GM12878 (cell line): ENCODE data around the gene ZNF296. TPM values are rescaled to one million over a fixed set of nuclear protein-coding genes. Genes with fewer than 3 reads are reported as not detected.

Source experiments
- ATF7 ChIP-seq: fragments of 450-650 bp; IDR thresholded peaks from 2 replicates; pipeline ENCODE4 v1.6.1; 2016; ENCODE audit warnings: low read depth, mild to moderate bottlenecking
- DPF2 ChIP-seq: fragments of 450-650 bp; IDR thresholded peaks from 2 replicates; pipeline ENCODE4 v1.6.1; 2017; ENCODE audit warnings: mild to moderate bottlenecking
- EZH2 ChIP-seq: IDR thresholded peaks from 2 replicates; pipeline ENCODE4 v1.6.1; 2012; ENCODE audit warnings: low read depth, mild to moderate bottlenecking, control low read depth, inconsistent platforms, low read length, borderline replicate concordance; ENCODE audit not compliant: control insufficient read depth
- GABPA ChIP-seq: IDR thresholded peaks from 2 replicates; pipeline ENCODE4 v1.6.1; 2014; ENCODE audit warnings: antibody characterized with exemption, low read depth, mild to moderate bottlenecking, inconsistent platforms
- GATAD2B ChIP-seq: fragments of 450-650 bp; conservative IDR thresholded peaks from 2 replicates; pipeline ENCODE4 v1.6.1; 2017; ENCODE audit warnings: low read depth, mild to moderate bottlenecking, moderate library complexity
- HDAC2 ChIP-seq: fragments of 200-600 bp; sonication (generic); IDR thresholded peaks from 2 replicates; pipeline ENCODE4 v1.6.1; 2017
- HDGF ChIP-seq: fragments of 450-650 bp; IDR thresholded peaks from 2 replicates; pipeline ENCODE4 v1.6.1; 2016; ENCODE audit warnings: antibody characterized with exemption
- KAT2A ChIP-seq: conservative IDR thresholded peaks from 2 replicates; pipeline ENCODE4 v1.6.1; 2011; ENCODE audit warnings: low read depth, low read length; ENCODE audit not compliant: control insufficient read depth
- KLF5 ChIP-seq: fragments of 450-650 bp; IDR thresholded peaks from 2 replicates; pipeline ENCODE4 v1.6.1; 2014; ENCODE audit warnings: mild to moderate bottlenecking; ENCODE audit not compliant: partially characterized antibody
- NFXL1 ChIP-seq: fragments of 450-650 bp; IDR thresholded peaks from 2 replicates; pipeline ENCODE4 v1.6.1; 2017; ENCODE audit warnings: antibody characterized with exemption, mild to moderate bottlenecking, borderline replicate concordance
- NR2C2 ChIP-seq: IDR thresholded peaks from 2 replicates; pipeline ENCODE4 v1.6.1; 2011; ENCODE audit warnings: borderline replicate concordance, low read depth; ENCODE audit not compliant: control insufficient read depth, insufficient read length
- PAX5 ChIP-seq: IDR thresholded peaks from 2 replicates; pipeline ENCODE4 v1.6.1; 2011; ENCODE audit warnings: low read depth, low read length, borderline replicate concordance
- PAX8 ChIP-seq: fragments of 450-650 bp; IDR thresholded peaks from 2 replicates; pipeline ENCODE4 v1.6.1; 2017; ENCODE audit warnings: mild to moderate bottlenecking, moderate library complexity
- RB1 ChIP-seq: fragments of 450-650 bp; formaldehyde crosslinking; IDR thresholded peaks from 2 replicates; pipeline ENCODE4 v1.6.1; 2017; ENCODE audit warnings: mild to moderate bottlenecking, borderline replicate concordance
- RCOR1 ChIP-seq: conservative IDR thresholded peaks from 2 replicates; pipeline ENCODE4 v1.6.1; 2012; ENCODE audit warnings: low read depth, low read length, improper control_type of control experiment
- SIX5 ChIP-seq: IDR thresholded peaks from 2 replicates; pipeline ENCODE4 v1.6.1; 2011; ENCODE audit warnings: mild to moderate bottlenecking, low read depth, low read length, moderate library complexity; ENCODE audit not compliant: severe bottlenecking
- SMARCA5 ChIP-seq: fragments of 450-650 bp; IDR thresholded peaks from 2 replicates; pipeline ENCODE4 v1.6.1; 2017; ENCODE audit warnings: mild to moderate bottlenecking
- SREBF1 ChIP-seq: IDR thresholded peaks from 2 replicates; pipeline ENCODE4 v1.6.1; 2012; ENCODE audit warnings: mild to moderate bottlenecking, low read length
- SREBF2 ChIP-seq: IDR thresholded peaks from 2 replicates; pipeline ENCODE4 v1.6.1; 2012; ENCODE audit warnings: mild to moderate bottlenecking, low read length
- TCF12 ChIP-seq: IDR thresholded peaks from 2 replicates; pipeline ENCODE4 v1.6.1; 2011; ENCODE audit warnings: low read depth, mild to moderate bottlenecking, low read length
- polyA plus RNA-seq, 11 experiments: library from polyadenylated mRNA; depleted of rRNA in 4 of 11; unstranded in 6 of 11; stranded (reverse) in 5 of 11; fragments of >200 nt; fragmentation: Nextera tagmentation in 4 of 11; fragmentation: Illumina TruSeq in 1 of 11; extraction: Ambion mirVana in 4 of 11; extraction: Trizol in 1 of 11; gene quantifications; 1 replicate in 1 of 11; 2 replicates in 10 of 11; pipeline versions ENCODE4 v1.2.1 to v1.2.3, GENCODE V29; 2011 to 2016; ENCODE audit warnings: inconsistent platforms in 2 of 11, missing spikeins in 2 of 11, low read depth in 1 of 11
- total RNA-seq, 4 experiments: library from RNA; depleted of rRNA in 3 of 4; stranded (reverse); fragments of >200 nt in 3 of 4; fragmentation: Illumina TruSeq in 1 of 4; extraction: Trizol in 1 of 4; gene quantifications; 2 replicates each; pipeline versions ENCODE4 v1.2.1 to v1.2.3, GENCODE V29; 2013 to 2021
- TF ChIP-seq, protein P1 (sequence below): IDR thresholded peaks from 2 replicates; pipeline ENCODE4 v1.6.1; 2011; ENCODE audit warnings: borderline replicate concordance, low read depth, mild to moderate bottlenecking, moderate library complexity, mixed read lengths, low read length; ENCODE audit not compliant: insufficient read depth; ENCODE audit errors: extremely low read length
- TF ChIP-seq, protein P2 (sequence below): IDR thresholded peaks from 2 replicates; pipeline ENCODE4 v1.6.1; 2011; ENCODE audit warnings: borderline replicate concordance, low read depth, mild to moderate bottlenecking, moderate library complexity, low read length; ENCODE audit not compliant: insufficient read depth, poor library complexity, severe bottlenecking
- TF ChIP-seq, protein P3 (sequence below): fragments of 450-650 bp; IDR thresholded peaks from 2 replicates; pipeline ENCODE4 v1.6.1; 2017; ENCODE audit warnings: borderline replicate concordance
- TF ChIP-seq, protein P4 (sequence below): fragments of 450-650 bp; IDR thresholded peaks from 2 replicates; pipeline ENCODE4 v1.6.1; 2014; ENCODE audit warnings: mild to moderate bottlenecking
- TF ChIP-seq, protein P5 (sequence below): fragments of 450-650 bp; IDR thresholded peaks from 2 replicates; pipeline ENCODE4 v1.6.1; 2017; ENCODE audit warnings: low read depth, mild to moderate bottlenecking, moderate library complexity

Gene ZNF296
- total and polyA plus RNA-seq, 10 of the 15 experiments (the other 5 are each of a cell fraction or from before 2014, with no cell fraction given), result 0.44 to 23.6 (median 3.5) TPM; not detected in 1

DNA sequence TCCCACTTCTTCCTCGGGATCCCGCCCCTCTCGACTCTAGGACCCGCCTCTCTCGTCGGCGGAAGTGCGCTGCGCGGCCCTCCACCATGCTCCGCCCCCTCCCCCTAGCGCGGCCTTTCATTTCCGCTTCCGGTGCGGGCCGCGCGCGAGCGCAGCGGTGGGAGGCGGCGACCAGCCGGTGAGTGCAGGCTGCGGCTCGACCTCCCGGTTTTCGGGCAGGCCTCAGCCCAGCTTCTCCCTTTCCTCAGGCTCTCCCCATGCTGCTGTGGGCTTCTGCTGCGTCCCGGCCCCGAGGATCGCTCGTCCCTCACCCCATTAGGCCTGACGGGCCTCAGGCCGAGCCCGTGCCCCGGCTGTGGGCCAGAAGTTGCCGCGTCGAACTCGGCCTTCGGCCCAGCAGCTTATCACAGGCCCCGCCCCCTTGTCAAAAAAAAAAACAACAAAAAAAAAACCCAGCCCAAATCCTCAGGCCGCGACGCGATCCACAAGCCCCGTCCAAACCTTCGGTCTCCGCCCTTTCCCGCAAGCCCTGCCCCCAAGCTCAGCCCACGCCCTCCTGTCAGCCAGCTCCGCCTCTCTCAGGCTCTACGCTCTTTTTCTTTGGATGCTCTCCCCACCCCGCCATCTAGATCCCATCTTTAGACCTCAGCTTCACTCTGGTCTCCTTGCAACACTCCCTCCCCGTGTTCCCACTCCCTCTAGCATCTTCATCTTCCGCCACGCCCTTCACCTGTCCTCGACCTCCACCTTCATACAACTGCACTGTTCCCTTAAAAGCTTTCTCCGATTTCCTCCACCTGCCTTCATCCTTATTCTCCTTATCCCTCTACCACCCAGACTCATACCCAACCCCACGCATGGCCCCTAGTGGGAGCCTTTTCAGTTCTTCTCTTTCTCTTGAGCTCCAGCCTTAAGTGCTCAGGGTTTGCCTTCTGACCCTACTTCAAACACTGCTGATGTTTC lies 37.1 kb downstream of the ZNF296 start, which contains the start of gene CLASRP (continued):
- TF ChIP-seq, protein P1, sequence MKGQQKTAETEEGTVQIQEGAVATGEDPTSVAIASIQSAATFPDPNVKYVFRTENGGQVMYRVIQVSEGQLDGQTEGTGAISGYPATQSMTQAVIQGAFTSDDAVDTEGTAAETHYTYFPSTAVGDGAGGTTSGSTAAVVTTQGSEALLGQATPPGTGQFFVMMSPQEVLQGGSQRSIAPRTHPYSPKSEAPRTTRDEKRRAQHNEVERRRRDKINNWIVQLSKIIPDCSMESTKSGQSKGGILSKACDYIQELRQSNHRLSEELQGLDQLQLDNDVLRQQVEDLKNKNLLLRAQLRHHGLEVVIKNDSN, result no peak
- TF ChIP-seq PAX8, result no peak
- TF ChIP-seq NR2C2, result no peak
- TF ChIP-seq SIX5, result peak; percentile 21
- TF ChIP-seq DPF2, result no peak
- TF ChIP-seq ATF7, result no peak
- TF ChIP-seq RCOR1, result no peak
- TF ChIP-seq SREBF2, result peak; percentile 51
- TF ChIP-seq HDGF, result peak; percentile 93
- peak; percentile 93 for TF ChIP-seq GABPA
- TF ChIP-seq, protein P2, sequence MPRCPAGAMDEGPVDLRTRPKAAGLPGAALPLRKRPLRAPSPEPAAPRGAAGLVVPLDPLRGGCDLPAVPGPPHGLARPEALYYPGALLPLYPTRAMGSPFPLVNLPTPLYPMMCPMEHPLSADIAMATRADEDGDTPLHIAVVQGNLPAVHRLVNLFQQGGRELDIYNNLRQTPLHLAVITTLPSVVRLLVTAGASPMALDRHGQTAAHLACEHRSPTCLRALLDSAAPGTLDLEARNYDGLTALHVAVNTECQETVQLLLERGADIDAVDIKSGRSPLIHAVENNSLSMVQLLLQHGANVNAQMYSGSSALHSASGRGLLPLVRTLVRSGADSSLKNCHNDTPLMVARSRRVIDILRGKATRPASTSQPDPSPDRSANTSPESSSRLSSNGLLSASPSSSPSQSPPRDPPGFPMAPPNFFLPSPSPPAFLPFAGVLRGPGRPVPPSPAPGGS, result no peak
- TF ChIP-seq EZH2, result no peak
- TF ChIP-seq KLF5, result no peak
- TF ChIP-seq SREBF1, result no peak
- peak; percentile 68; the same call in 1 of the 2 replicates for TF ChIP-seq RB1
- no peak for TF ChIP-seq NFXL1
- TF ChIP-seq, protein P3, sequence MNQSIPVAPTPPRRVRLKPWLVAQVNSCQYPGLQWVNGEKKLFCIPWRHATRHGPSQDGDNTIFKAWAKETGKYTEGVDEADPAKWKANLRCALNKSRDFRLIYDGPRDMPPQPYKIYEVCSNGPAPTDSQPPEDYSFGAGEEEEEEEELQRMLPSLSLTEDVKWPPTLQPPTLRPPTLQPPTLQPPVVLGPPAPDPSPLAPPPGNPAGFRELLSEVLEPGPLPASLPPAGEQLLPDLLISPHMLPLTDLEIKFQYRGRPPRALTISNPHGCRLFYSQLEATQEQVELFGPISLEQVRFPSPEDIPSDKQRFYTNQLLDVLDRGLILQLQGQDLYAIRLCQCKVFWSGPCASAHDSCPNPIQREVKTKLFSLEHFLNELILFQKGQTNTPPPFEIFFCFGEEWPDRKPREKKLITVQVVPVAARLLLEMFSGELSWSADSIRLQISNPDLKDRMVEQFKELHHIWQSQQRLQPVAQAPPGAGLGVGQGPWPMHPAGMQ, result no peak
- peak; percentile 72; the same call in 1 of the 2 replicates for TF ChIP-seq SMARCA5
- TF ChIP-seq, protein P4, sequence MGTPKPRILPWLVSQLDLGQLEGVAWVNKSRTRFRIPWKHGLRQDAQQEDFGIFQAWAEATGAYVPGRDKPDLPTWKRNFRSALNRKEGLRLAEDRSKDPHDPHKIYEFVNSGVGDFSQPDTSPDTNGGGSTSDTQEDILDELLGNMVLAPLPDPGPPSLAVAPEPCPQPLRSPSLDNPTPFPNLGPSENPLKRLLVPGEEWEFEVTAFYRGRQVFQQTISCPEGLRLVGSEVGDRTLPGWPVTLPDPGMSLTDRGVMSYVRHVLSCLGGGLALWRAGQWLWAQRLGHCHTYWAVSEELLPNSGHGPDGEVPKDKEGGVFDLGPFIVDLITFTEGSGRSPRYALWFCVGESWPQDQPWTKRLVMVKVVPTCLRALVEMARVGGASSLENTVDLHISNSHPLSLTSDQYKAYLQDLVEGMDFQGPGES, result no peak
- TF ChIP-seq, protein P5, sequence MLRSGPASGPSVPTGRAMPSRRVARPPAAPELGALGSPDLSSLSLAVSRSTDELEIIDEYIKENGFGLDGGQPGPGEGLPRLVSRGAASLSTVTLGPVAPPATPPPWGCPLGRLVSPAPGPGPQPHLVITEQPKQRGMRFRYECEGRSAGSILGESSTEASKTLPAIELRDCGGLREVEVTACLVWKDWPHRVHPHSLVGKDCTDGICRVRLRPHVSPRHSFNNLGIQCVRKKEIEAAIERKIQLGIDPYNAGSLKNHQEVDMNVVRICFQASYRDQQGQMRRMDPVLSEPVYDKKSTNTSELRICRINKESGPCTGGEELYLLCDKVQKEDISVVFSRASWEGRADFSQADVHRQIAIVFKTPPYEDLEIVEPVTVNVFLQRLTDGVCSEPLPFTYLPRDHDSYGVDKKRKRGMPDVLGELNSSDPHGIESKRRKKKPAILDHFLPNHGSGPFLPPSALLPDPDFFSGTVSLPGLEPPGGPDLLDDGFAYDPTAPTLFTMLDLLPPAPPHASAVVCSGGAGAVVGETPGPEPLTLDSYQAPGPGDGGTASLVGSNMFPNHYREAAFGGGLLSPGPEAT, result peak; percentile 41; the same call in 1 of the 2 replicates
- TF ChIP-seq KAT2A, result no peak
- no peak for TF ChIP-seq HDAC2
- TF ChIP-seq TCF12, result no peak
- no peak for TF ChIP-seq PAX5
- TF ChIP-seq GATAD2B, result peak; percentile 72
